ENCODE data around the gene HECA.

- TF ChIP-seq CTCF (IDR thresholded peaks at IDR 0.05) (no peak), POLR2A (IDR thresholded peaks at IDR 0.05) (no peak)
Measured at GRCh38 chr6:139131736-139132280, 3.1 kb upstream of the HECA start.
